Glomerular endothelial cell (primary cell): Measurements from ENCODE around the gene SAP25. TPM values are rescaled to one million over a fixed set of nuclear protein-coding genes. Genes with fewer than 3 reads are reported as not detected.
"Not testable (repeated sequence)": the region's sequence is repeated elsewhere in the genome, so short reads cannot be mapped to it uniquely, and the experiment has no call there.

Source experiments
- DNase-seq: peaks from one replicate; pipeline ENCODE4 v3.0.0-alpha.2; 2011; ENCODE audit warnings: low read depth, low spot score; ENCODE audit errors: extremely low read depth
- total RNA-seq: library from RNA; depleted of rRNA; stranded (reverse); fragments of >200 nt; gene quantifications from 2 replicates; pipeline ENCODE4 v1.2.3, GENCODE V29; 2015

Gene SAP25
- total RNA-seq, 1 donor from 2014 or later: 1.8 TPM

- no peak for DNase-seq
Measured at GRCh38 chr7:100562195-100563099, 11.3 kb downstream of the SAP25 start.

- DNase-seq: no peak
Measured at GRCh38 chr7:100561491-100562194, 12.1 kb downstream of the SAP25 start.

DNA sequence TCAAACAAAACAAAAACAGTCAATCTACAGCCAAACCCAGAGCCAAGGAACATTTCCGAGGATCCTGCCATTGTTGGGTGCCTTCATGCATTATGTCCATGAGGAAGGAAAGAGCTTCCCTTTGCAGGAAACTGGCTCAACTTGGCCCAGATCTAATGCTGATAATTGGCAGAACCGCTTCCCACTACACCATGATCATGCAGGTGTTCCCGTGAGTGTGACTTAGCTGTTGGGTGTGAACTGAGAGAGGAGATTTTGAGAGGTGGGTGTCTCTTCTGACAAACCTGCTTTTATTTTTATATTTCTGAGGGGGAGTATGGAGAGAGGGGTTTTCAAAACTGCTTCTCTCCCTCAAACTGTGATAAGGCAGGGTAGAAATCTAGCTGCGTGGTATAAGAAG is 14.6 kb downstream of the SAP25 start:
- DNase-seq: no peak

DNA sequence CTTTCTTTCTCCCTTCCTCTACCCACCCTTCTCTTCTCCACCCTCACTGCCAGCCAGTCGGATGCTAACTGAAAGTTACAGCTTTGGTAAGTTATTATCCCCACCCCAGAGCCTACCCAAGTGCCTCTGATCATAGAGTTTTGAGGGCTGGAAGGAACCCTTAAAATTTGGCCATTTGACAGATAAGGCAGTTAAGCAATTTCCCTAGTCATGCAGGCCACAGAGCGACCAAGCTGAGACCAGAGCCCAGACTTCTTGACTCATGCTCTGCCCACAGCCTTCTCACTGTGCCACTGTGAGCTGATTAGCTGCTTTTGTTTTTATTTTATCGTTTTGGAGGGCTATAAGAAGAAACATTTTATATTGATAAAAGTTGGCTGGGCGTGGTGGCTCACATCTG is 17.2 kb downstream of the SAP25 start:
- DNase-seq: no peak

- DNase-seq: no peak
Measured at GRCh38 chr7:100555701-100556100, 18.0 kb downstream of the SAP25 start.

DNA sequence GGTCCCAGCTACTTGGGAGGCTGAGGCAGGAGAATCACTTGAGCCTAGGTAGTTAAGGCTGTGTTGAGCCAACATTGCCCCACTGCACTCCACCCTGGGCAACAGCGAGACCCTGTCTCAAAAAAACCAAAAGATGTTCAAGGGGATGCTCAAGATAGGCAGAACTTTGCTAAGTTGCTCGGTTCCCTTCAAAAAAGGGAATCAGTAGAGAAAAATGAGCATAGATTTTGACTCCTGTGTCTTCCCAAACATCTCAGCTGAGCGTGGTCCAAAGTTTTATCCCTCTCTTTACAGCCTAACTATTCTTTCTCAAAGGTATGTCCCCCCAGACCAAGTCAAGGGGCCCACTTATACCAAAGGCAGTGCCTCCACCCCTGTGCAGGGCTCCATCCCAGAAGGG is 20.7 kb downstream of the SAP25 start:
- no peak for DNase-seq

GRCh38 chr7:100552532-100552931 is 21.2 kb downstream of the SAP25 start:
- DNase-seq: no peak

GRCh38 chr7:100548446-100548845 is 25.3 kb downstream of the SAP25 start:
- DNase-seq: not testable (repeated sequence)

GRCh38 chr7:100547872-100548271 is 25.8 kb downstream of the SAP25 start:
- DNase-seq: no peak

- no peak for DNase-seq
Measured at GRCh38 chr7:100546926-100547800, 26.5 kb downstream of the SAP25 start.

GRCh38 chr7:100546129-100546925 is 27.4 kb downstream of the SAP25 start:
- peak; percentile 54 for DNase-seq

GRCh38 chr7:100545360-100546128 is 28.2 kb downstream of the SAP25 start:
- DNase-seq: peak; percentile 75

DNA sequence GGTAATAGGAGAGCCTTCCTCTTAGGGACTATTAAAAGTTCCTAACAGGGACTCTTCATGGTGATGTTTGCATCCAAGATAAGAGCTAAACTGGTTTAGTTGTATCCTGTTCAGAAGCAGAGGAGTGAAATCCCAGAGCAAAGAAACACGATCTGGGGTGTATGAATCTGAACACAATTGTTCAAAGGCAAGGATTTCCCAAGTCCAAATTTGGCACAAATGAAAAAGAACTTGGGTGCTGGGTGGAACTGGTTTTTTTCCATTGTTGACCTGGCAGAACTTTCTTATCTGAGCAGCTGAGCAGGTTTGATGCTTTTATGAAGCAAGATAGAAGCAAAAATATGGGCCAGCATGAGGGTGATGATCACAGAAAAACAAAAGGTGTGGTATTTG is 28.7 kb downstream of the SAP25 start:
- DNase-seq: no peak

GRCh38 chr7:100544386-100544785 is 29.3 kb downstream of the SAP25 start:
- DNase-seq: no peak

- DNase-seq: no peak
Measured at GRCh38 chr7:100543586-100543985, 30.1 kb downstream of the SAP25 start.

GRCh38 chr7:100541309-100541708 is 32.4 kb downstream of the SAP25 start:
- DNase-seq: not testable (repeated sequence)

DNA sequence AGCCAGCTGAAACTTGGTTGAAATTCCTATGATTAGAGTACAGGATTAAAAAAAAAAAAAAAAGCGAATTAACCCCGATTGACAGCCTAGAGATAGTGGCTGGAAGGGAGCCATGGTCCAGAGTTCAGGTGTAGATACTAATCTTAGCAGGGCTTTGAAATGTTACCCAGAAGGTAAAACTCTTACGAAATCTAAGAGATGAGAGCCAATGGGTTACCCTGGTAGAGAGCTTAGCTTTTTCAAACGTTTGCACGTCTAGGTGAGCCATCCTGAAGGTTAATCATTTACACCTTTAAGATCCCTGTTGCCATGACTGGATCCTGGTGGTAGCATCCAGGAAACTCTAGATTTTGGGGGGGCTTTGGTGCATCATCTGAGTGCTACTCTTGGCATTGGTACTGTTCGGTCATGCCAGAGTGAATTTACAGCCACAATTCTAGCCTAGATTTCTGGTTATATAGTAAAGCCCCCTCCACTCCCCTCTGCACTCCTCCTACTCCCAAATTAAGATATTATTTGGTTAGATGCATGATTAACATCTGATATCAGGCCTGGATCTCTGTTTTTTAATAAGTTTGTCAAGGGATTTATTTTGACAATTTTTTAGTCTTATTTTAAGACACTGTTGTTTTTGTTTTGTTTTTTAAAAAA is 33.5 kb downstream of the SAP25 start:
- no peak for DNase-seq

GRCh38 chr7:100539436-100540006 is 34.2 kb downstream of the SAP25 start:
- DNase-seq: no peak
